Natural killer cell treated with Interleukin-12 subunit alpha and Interleukin-12 subunit beta and Interleukin-15 and Interleukin-18, amount 100 ng/mL, for 72 hours (primary cell): ENCODE results near the gene PDZD7. TPM values are rescaled to one million over a fixed set of nuclear protein-coding genes. Genes with fewer than 3 reads are reported as not detected.

Experiments used
- ATAC-seq, 2 donors: fragments of 150-1000 bp; cut with Tn5 transposase in 1 of 2; sonication (Bioruptor Pico), chemical (Tn5 transposase) in 1 of 2; 2 replicates each; pipeline ENCODE4 v1.10.0; 2021
- DNase-seq: peaks from one replicate; pipeline ENCODE4 v3.0.0; 2022; ENCODE audit warnings: low spot score
- H3K27ac Mint-ChIP-seq, 2 donors: 1 replicate in 1 of 2; 2 replicates in 1 of 2; pipeline ENCODE4 v1.8.0; 2022; ENCODE audit warnings: mixed read lengths in 2 of 2, mild to moderate bottlenecking in 1 of 2, moderate library complexity in 1 of 2
- H3K27me3 Mint-ChIP-seq, 2 donors: 1 replicate in 1 of 2; 2 replicates in 1 of 2; pipeline ENCODE4 v1.8.0; 2022; ENCODE audit warnings: mixed read lengths in 2 of 2
- H3K36me3 Mint-ChIP-seq: one replicate; pipeline ENCODE4 v1.8.0; 2022; ENCODE audit warnings: mixed read lengths
- H3K4me1 Mint-ChIP-seq, 2 donors: 1 replicate in 1 of 2; 2 replicates in 1 of 2; pipeline ENCODE4 v1.8.0; 2022; ENCODE audit warnings: low read depth in 2 of 2, mixed read lengths in 2 of 2, mild to moderate bottlenecking in 1 of 2
- H3K4me3 Mint-ChIP-seq: one replicate; pipeline ENCODE4 v1.8.0; 2022; ENCODE audit warnings: mixed read lengths
- H3K9me3 Mint-ChIP-seq: 2 replicates; pipeline ENCODE4 v1.8.0; 2022; ENCODE audit warnings: mixed read lengths
- total RNA-seq, 2 donors: library from RNA; stranded (reverse); gene quantifications; one replicate each; pipeline ENCODE4 v1.2.3, GENCODE V29; 2022

Gene PDZD7
- total RNA-seq, 2 donors from 2014 or later = 0.17 to 0.62 TPM

GRCh38 chr10:101028446-101029337 lies 2.2 kb downstream of the PDZD7 start:
- DNase-seq (no peak), ATAC-seq (no peak)
- H3K36me3 Mint-ChIP-seq = no peaks in the 10 kb centered on the region
- no peaks in the 10 kb centered on the region for H3K9me3 Mint-ChIP-seq
- H3K4me3 Mint-ChIP-seq = no peak overlapping the region
- peaks cover 15 to 22% of the 10 kb centered on the region in 2 donors for H3K4me1 Mint-ChIP-seq
- no peak overlapping the region for H3K27ac Mint-ChIP-seq
- H3K27me3 Mint-ChIP-seq = peaks cover 0 to 2% of the 10 kb centered on the region in 2 donors

- Mint-ChIP-seq H3K27ac (no peak overlapping the region), H3K27me3 (peaks cover 0 to 2% of the 10 kb centered on the region in 2 donors), H3K36me3 (no peaks in the 10 kb centered on the region), H3K9me3 (no peaks in the 10 kb centered on the region), H3K4me1 (peaks cover 6 to 10% of the 10 kb centered on the region in 2 donors), H3K4me3 (no peak overlapping the region)
- no peak for DNase-seq
- ATAC-seq = no peak
These were observed 3.7 kb downstream of the PDZD7 start for GRCh38 chr10:101027106-101027720.

- Mint-ChIP-seq H3K27ac (no peak overlapping the region), H3K9me3 (no peaks in the 10 kb centered on the region), H3K36me3 (no peaks in the 10 kb centered on the region), H3K4me3 (no peak overlapping the region), H3K4me1 (peaks cover 5 to 7% of the 10 kb centered on the region in 2 donors), H3K27me3 (peaks cover 8 to 10% of the 10 kb centered on the region in 2 donors)
- DNase-seq = no peak
- ATAC-seq = no peak
These were observed 7.8 kb downstream of the PDZD7 start for GRCh38 chr10:101022967-101023705.

- H3K27me3 Mint-ChIP-seq = peaks cover 16 to 18% of the 10 kb centered on the region in 2 donors
- no peaks in the 10 kb centered on the region for H3K36me3 Mint-ChIP-seq
- no peaks in the 10 kb centered on the region for H3K9me3 Mint-ChIP-seq
- ATAC-seq = no peak
- no peak for DNase-seq
- peaks cover 5 to 7% of the 10 kb centered on the region in 2 donors for H3K4me1 Mint-ChIP-seq
- H3K27ac Mint-ChIP-seq = no peak overlapping the region
- H3K4me3 Mint-ChIP-seq = no peak overlapping the region
These were observed 9.2 kb downstream of the PDZD7 start for GRCh38 chr10:101021692-101022251.

DNA sequence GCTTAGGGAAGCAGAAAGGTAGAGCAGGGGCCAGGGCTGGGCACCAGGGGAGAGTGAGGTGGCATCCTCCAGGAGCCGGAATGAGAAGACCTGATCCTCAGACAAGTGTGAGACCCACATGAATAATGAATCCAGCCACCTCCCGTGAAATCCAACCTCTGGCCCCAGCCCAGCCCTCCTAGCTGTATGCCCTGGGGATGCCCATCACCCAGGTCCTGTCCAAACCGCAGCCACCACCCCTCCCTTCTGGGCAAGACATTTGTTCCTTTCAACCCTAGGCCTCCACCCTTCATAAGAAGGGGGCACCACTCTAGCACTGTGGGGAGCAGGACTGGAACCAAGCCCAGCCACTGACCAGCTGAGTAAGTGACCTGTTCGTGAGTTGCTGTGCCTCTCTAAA lies 9.7 kb downstream of the PDZD7 start:
- Mint-ChIP-seq H3K36me3 (no peaks in the 10 kb centered on the region), H3K4me3 (no peak overlapping the region), H3K27me3 (peaks cover 21 to 23% of the 10 kb centered on the region in 2 donors), H3K4me1 (peaks cover 5 to 7% of the 10 kb centered on the region in 2 donors), H3K9me3 (no peaks in the 10 kb centered on the region), H3K27ac (no peak overlapping the region)
- DNase-seq = no peak
- ATAC-seq = no peak

DNA sequence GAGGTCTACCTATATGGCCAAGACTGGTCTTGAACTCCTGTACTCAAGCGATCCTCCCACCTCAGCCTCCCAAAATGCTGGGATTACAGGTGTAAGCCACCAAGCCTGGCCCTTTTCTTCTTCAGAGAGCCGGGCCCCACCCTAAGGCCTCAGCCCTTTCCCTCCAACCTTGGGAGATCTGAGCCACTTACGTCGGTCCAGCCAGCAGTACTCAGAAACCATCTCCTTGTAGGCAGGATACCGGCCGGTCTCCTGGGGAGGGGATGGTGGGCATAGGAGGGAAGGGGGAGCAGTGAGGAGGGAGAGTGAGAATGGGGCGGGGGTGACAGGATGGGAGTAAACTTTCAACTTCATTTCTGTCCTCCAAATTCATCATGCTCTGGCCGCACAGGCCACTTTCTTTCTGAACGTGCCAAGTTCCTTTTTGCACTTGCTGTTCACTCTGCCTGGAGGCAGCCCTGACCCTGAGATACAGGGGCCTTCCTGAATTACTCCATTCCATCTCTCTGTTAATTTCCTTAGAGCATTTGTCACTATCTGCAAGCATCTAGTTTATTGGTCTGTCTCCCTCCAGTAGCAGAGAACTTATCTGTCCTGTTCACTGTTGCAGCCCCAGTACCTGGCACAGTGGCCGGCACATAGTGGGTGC lies 10.4 kb downstream of the PDZD7 start:
- Mint-ChIP-seq H3K36me3 (no peaks in the 10 kb centered on the region), H3K27ac (no peak overlapping the region), H3K4me1 (peaks cover 5 to 7% of the 10 kb centered on the region in 2 donors), H3K27me3 (peaks cover 23 to 28% of the 10 kb centered on the region in 2 donors), H3K9me3 (no peaks in the 10 kb centered on the region), H3K4me3 (no peak overlapping the region)
- no peak for ATAC-seq
- no peak for DNase-seq

DNA sequence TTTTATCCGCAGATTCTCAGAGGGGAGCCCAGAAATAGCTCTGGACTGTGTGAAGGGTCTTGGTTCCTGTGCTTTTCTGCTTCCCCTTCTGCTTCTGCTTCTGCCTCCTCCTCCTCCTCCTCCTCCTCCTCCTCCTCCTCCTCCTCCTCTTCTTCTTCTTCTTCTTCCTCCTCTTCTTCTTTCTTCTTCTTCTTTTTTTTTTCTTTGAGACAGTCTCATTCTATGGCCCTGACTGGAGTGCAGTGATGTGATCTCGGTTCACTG lies 11.6 kb downstream of the PDZD7 start:
- DNase-seq = no peak

GRCh38 chr10:101018600-101019439 lies 12.1 kb downstream of the PDZD7 start:
- Mint-ChIP-seq H3K4me1 (peaks cover 5 to 14% of the 10 kb centered on the region in 2 donors), H3K9me3 (no peaks in the 10 kb centered on the region), H3K27ac (no peak overlapping the region), H3K4me3 (no peak overlapping the region), H3K27me3 (peaks cover 26 to 28% of the 10 kb centered on the region in 2 donors), H3K36me3 (no peaks in the 10 kb centered on the region)
- DNase-seq (no peak), ATAC-seq (peak; percentile 70 to 79)

More for the DNA sequence above, 11.6 kb downstream of the PDZD7 start:
- Mint-ChIP-seq H3K27ac (no peak overlapping the region), H3K4me1 (peaks cover 5 to 10% of the 10 kb centered on the region in 2 donors), H3K4me3 (no peak overlapping the region), H3K27me3 (peaks cover 26 to 28% of the 10 kb centered on the region in 2 donors), H3K9me3 (no peaks in the 10 kb centered on the region), H3K36me3 (no peaks in the 10 kb centered on the region)
- ATAC-seq = no peak

DNA sequence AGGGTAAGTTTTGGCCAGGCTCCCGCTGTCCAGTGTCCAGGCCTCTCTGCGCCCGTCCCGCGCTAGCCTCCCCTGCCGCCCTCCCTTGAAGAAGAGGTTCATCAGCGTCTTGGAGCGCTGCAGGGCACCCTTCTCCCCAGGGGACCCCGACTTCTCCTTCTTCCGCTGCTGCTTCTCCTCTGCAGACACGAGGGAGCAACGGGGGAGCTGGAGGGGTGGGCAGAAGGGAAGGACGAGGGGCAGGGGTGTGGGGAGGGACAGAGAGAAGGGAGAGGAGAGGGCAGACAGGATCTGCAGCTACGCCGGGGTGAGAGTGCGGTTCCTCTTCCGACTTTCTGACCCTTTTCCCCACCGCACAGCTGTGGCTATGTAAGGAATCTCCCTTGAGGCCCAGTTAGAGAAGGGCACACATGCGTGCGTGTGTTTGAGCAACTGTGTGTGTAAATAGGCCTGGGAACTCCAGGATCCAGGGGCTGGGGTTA lies 12.8 kb downstream of the PDZD7 start:
- Mint-ChIP-seq H3K36me3 (no peaks in the 10 kb centered on the region), H3K9me3 (no peaks in the 10 kb centered on the region), H3K27ac (no peak overlapping the region), H3K27me3 (peaks cover 30 to 31% of the 10 kb centered on the region in 2 donors), H3K4me1 (peaks cover 9 to 16% of the 10 kb centered on the region in 2 donors), H3K4me3 (no peak overlapping the region)
- no peak for DNase-seq
- no peak for ATAC-seq

DNA sequence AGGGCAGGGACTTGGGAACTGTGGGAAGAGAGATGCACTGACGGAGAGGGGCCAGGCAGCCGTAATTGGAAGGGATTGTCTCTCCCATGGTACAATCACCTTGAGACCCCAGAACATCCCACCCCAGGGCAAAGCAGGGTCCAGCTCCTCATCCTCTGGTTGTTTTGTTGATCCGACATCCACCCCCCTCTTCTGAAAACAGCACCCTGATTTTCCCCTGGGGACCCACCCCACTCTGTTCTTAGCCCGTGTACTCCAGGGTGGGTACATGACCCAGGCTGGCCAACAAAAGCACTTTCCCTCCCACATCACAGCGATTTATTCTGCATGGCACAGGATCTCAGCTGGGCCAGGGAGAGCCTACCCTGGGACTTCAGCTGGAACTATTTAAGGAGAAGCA lies 14.1 kb downstream of the PDZD7 start:
- Mint-ChIP-seq H3K4me1 (peaks cover 14 to 21% of the 10 kb centered on the region in 2 donors), H3K4me3 (no peak overlapping the region), H3K27me3 (peaks cover 31 to 34% of the 10 kb centered on the region in 2 donors), H3K9me3 (no peaks in the 10 kb centered on the region), H3K27ac (no peak overlapping the region), H3K36me3 (no peaks in the 10 kb centered on the region)
- ATAC-seq (no peak), DNase-seq (no peak)

GRCh38 chr10:101015582-101015973 lies 15.4 kb downstream of the PDZD7 start:
- peaks cover 27 to 34% of the 10 kb centered on the region in 2 donors for H3K27me3 Mint-ChIP-seq
- no peak for ATAC-seq
- H3K9me3 Mint-ChIP-seq = no peaks in the 10 kb centered on the region
- DNase-seq = no peak
- peaks cover 14 to 21% of the 10 kb centered on the region in 2 donors for H3K4me1 Mint-ChIP-seq
- no peaks in the 10 kb centered on the region for H3K36me3 Mint-ChIP-seq
- no peak overlapping the region for H3K4me3 Mint-ChIP-seq
- H3K27ac Mint-ChIP-seq = no peak overlapping the region

DNA sequence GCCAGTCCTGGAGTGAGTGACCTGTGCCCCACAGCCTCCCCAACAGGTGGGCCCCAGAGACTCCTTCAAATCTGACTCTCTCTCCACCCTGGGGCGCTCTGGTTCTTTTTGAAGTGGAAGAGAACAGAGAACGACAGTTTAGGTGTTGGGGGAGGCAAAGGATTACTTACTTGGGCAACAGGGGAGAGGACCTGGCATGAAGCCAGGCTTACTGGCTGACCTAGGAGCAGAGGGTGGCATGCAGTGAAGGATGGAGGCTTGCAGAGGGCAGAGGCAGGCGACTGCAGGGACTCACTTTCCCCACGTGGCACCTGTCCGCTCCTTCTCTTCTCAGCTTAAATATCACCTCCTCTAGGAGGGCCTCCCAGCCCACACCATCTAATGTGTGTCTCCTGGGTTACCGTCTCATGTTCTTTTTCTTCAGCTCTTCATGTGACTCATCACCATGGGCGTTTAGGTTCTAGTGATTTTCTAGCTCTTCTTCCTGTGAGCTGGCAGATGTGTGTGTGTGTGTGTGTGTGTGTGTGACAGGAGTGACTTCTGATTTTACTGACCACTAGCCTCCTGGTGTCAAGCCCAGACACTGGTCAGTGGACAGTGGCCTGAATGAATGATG lies 15.9 kb downstream of the PDZD7 start:
- no peak for ATAC-seq

More for the DNA sequence above, 15.9 kb downstream of the PDZD7 start:
- Mint-ChIP-seq H3K9me3 (no peaks in the 10 kb centered on the region), H3K27me3 (peaks cover 27 to 34% of the 10 kb centered on the region in 2 donors), H3K4me3 (no peak overlapping the region), H3K27ac (no peak overlapping the region), H3K36me3 (no peaks in the 10 kb centered on the region), H3K4me1 (peaks cover 14 to 21% of the 10 kb centered on the region in 2 donors)
- DNase-seq = no peak
